NCI-H1694 (cell line): ENCODE results near the gene SH3BP4.

Experiments
- DNase-seq: peaks from one replicate; lab custom pipeline; 2025; lab: John Stamatoyannopoulos, UW

The SH3BP4 gene

DNA sequence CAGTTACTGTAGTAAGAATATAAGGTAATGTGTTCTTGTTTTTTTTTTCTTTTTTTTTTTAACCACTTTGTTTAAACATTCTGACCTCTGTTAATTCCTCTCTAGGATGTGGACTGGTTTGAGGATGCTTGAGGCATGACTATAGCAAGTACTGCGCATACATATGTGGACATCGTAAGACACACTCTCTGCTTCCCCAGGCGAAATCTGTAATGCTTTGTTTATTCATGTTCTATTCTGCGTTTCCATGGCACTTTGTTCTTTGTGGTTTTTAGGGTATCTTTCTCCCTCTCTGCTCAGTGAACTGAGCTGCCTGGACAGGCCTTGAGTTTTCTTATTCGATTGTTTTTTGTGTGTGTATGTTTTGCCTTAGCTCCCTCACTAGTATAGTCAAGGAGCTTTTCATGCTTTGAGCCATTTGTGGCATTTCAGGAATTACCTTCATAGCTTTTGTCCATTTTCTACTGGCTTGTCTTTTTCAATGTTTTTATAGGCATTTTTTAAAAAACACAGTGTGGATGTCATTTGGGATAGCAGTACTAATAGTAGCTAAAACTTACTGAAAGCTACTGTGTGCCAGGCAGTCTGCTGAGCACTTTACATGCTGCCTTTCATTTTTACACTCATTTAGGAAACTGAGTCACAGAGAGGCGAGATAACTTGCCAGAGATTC, 1.9 kb upstream of the SH3BP4 start:
- DNase-seq = no peak

DNA sequence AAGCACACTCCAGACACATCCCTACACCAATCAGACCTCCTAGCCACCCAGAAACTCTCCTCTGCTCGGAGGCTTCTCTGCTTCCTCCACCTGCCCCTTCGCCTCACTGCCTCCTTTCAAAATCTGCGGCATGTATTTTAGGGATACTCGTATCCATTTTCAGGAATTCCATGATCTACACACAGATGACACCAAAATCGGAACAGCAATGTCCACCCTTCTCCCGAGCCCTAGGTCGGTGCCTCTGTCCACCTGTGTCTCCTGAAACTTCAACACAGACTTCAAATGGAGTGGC, 1.4 kb upstream of the SH3BP4 start:
- no peak for DNase-seq

DNA sequence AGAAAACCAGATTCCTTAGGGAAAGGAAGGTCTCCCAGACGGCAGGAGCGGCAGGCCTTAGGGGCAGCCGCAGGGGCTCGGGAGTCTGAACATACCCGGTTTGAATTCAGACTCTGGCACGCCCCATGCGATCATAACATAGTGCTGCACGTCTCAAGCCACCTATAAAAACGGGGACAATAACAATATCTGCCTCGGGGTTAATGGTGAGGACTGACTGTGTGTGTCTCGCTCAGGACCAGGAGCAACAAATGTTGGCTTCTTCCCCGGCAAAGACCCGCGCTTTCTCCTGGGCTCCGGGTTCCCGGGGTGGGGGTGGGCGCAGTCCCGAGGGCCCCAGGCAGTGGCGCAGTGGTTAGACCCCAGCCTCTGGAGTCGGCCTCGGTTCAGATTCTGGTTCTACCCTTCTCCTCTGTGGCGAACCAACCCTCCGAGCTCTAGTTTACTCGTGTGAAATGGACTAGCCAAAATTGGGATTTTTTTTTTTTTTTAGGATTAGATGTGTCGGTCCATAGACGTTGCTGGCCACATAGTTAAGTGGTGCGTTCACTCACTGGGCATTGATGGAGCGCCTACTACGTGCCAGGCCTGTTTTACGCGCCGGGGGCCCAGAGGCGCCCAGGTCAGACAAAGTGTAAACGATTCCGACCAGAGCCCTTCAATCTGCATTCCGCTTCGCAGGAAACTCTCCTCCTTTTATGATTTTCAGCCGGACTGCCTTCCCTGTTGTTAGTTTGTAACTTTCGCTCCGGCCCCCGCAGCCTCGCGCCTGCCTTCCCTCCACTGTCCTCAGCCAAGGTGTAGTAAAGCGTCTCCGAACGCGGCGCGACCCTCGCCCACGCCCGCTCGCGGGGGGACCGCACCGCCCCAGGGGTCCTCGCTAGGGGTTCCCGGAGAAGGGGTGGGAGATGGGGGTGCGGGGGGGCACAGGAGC, 820 bp upstream of the SH3BP4 start:
- no peak for DNase-seq

DNA sequence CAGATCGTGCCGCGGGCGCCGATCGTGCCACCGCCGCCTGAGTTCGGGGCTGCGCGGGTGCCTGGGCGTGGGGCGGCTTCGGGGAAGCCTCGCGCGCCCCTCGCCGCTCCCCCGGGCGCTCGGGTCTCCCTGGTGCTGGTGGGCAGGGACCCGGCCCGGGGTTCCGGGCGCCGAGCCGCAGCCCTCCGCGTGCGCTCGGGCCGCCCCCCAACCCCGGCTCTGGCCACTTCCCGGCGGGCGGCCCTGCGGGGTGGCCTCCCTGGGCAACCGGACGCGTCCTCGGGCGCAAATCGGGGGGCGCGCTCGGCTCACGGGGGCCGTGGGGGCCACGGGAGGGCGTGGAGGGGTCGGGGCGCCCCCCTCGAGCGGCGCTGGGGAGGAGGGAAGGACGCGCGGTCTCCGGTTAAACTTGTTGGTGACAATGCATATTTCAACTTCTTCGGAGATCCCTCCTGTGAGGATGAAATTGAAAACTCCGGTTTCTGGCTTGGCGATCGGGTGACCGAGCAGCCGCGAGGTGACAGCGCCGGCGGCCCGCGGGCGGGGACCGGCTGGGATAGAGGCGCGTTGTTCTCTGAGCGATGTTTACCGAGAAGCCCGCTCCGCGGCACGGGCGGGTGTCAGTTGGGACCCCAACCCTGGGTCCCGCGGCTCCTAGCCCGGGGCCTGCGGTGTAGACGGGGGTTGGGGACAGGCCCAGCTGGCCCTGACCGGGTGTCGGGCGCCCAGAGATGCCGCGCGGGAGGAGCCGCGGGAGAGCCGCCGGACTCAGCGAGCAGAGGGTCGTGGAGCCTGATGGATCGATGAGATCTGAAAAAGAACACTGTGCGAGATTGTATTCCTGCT, 676 bp downstream of the SH3BP4 start:
- DNase-seq = no peak

DNA sequence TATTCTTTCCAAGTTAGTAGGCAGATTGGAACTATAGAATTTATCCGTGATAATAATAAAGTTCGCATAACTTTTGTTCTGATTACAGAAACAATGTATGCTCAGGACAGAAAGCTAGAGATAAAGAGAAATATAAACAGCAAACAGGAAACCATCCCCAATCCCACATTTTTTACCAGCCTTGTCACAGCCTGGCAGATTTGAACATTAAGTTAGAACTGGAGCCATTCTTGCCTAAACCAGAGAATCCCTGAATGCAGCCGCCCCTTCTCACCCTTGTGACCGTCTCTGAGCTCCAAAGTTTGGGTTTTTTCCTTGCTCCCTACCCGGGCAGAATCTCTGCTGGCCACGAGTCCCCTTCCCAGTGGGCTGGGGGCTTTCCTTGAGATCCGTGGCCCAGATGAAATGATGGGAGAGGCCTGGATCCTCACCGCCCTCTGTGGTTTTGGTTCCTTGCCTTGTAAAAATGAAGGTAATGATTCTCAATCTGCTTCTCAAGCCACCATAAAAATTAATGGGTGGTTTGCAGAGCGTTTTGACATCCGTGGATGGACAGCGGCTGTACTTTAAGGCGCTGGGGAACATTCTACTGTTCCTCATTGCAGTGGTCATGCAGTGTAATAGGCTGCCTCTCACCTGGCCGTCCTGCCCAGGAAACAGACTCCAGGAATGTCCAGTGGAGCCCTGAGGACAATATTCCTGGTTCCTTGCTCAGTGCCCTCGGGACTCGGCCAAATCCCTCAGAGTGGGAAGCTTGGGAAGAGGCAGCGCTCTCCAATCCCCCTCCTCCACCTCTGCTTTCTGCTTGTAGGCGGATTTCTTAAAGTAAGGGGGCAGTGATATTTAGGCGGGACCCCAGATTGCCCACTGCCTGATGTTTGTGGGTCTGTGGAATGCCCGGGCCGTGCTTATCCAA, 1.6 kb downstream of the SH3BP4 start:
- DNase-seq = no peak

DNA sequence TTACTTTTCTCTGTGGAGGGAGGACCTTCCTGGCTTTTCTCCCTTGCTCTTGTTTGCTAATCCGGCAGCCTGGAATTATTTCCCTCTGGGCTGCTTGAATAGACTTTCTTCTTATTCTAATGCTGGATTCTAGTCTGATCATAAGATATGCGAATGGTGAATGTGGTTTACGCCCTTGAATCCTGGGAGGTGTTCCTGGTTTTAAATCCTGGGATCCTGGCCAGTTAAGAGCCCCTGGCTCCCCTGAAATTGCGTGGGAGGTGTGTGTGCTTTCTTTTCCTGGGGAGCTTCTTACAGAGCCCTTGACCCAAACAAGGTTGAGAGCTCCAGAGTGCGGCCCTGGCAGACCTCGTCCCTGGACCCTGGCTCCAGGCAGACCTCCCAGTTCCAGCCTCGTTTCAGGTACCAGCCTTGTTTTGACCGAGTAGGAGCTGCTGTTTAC, 2.8 kb downstream of the SH3BP4 start:
- DNase-seq = no peak

DNA sequence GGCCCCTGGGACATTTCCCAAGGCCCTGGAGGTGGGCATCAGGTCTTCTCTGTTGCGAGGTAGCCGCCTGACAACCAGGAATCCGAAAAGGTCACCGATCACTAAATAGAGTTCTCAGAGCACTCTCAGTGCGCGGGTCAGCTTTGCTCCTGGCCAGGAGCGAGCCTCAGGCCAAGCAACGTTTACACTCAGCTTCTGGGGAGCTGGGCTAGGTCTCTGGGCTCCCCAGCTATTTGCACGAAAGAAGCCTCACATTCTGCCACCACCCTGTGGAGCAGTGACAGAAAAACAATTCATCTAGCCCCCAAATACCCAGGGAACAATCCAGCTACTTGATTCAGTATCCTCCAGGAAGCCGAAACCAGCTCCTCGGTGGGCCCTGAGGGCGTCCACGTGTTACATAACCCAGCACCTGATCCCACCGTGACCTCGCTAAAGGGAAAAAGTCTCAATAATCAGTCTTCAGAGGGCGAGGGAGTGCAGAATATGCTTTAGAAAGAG, 3.3 kb downstream of the SH3BP4 start:
- DNase-seq = no peak

DNA sequence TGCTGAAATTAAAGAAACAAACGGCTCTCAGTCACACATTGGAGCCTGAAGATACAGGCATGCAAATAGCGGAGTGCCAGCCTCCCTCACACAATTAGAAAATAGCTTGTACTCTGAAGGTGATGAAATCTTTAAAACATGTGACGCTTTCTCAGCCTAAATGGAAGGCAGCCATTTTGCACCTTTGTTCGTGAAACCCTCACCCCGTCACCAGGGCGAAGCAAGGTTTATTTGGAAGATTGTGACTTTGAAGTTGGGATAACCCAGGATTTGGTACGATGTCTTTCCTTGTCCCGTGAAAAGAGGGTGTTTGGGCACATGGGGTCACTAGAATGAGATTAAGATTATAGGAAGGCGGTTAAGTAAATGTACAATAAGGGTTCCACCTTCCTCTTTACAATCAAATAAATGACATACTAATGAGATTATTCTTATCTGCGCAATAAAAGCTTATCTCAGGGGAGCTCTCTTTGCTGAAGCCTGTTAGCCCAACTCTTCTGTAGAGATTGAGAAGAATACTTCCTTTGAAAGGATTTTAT, 4.2 kb downstream of the SH3BP4 start:
- DNase-seq = no peak

DNA sequence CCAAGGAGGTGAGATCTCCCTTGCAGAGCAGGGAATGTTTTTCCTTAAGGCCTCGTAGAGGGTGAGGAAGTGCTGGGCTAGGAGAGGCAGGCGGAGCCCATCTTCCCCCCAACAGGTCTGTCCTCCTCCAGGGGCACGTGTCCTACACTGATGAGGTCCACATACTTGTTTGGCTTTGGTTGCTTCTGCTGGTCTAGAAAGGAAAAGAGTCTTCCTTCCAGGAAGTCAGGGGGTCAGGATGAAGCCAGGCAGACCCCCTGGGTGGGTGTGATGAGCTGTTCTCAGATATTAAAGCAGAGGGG, 6.0 kb downstream of the SH3BP4 start:
- no peak for DNase-seq

DNA sequence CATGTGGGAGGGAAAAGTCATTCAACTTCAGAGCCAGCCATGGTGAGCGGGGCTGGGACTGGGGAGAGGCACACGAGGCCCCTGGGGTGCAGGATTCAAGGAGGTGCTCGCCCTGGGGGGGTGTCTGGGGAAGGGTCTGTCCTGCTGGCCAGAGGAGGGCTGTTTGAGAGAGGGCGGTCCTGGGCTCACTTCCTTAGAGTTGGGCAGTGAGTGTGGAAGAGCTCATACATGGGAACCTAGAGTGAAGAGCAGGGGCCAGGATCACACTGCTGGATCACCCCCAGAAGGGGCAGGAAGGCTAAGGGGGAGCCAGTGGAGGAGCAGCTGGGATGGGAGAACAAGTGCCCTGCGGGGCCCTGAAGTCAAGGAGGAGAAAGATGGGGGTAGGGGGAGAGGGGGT, 6.5 kb downstream of the SH3BP4 start:
- DNase-seq = no peak

DNA sequence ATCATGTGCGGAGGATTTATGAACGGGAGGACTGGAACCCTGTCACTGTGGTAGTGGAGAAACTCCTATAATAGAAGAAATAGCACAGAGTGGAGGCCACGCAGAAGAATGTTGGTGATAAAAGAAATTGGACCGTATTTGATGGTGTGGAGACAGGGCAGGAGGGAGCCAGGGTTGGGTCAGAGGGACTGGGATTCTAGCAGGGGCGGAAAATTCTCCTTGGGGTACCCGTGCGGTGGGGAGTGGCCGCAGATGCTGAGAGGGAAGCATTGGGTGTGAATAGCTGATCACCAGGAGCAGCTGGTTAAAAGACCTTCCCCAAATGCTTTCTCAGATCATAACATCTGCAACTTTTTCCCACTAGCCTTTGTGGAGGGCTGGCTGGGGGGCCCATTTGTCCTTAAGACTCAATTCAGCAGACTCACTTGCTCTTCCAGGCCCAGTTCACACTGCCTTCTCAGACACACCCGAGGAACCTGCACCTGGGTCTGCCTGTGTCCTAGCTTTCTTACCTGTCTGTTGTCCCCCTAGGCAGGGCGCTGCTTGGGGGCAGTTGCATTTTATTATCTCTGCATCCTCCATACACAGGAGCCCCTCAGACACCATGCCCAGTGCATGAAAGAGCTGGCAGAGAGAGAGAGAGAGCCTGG, 7.1 kb downstream of the SH3BP4 start:
- DNase-seq = no peak

DNA sequence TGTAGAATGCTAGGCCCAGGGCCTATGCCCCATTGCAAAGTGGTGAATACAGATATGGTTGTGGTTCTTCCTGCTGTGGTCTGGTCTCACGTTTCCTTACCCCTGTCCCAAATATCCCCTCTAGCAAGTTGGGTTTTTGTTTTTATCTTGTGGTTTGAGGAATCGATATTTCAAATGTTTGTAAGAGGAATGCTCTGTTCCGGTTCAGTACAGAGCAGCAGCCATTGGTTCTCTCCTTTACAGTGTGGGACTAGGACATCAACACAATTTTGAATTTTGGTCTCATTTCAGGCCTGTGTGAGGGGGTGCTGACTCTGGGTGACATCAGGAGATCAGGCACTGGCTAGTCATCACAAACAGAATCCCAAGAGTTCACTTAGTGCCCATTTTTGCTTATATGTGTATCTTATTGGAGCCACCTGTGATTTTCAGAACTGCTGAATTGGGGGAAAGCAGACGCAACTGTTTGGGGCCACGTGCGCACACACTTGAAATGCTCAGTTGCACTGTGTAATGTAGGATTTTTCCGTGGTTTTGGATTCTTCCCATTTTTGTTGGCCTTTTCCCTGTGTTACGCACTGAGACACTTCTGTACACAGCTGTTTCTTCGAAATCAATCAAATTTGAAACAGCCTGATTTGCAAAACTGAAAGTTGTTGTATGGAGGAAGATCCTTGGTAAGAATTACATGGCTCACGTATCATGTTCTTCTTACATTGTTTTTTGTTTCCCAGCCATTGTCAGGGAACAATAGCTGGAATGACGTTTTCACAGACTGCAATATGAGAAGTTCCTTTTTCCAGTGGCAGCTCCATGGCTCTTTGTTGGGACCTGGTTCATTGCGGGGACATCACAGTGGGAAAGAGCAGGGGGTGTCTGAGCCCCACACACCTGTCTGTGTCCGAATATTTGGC, 8.6 kb downstream of the SH3BP4 start:
- DNase-seq = no peak

DNA sequence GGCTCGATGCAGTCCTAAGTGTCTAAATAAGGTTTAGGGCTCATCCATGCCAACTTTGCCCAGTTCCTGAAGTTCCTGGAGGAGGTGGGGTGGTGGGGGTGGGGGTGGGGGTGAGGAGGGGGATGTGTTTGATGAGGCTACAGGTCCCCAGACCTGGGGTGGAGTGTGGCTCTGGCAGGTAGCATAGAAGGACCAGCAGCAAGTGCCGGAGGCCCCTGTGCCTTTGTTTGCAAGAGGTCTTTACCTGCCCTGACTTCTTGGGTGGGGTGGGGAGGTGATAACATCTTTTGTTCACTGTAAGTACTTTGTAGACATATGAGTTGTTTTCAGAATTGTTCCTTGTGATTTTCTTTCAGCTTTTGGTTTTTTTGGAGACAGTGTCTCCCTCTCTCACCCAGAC, 10.0 kb downstream of the SH3BP4 start:
- DNase-seq = no peak

DNA sequence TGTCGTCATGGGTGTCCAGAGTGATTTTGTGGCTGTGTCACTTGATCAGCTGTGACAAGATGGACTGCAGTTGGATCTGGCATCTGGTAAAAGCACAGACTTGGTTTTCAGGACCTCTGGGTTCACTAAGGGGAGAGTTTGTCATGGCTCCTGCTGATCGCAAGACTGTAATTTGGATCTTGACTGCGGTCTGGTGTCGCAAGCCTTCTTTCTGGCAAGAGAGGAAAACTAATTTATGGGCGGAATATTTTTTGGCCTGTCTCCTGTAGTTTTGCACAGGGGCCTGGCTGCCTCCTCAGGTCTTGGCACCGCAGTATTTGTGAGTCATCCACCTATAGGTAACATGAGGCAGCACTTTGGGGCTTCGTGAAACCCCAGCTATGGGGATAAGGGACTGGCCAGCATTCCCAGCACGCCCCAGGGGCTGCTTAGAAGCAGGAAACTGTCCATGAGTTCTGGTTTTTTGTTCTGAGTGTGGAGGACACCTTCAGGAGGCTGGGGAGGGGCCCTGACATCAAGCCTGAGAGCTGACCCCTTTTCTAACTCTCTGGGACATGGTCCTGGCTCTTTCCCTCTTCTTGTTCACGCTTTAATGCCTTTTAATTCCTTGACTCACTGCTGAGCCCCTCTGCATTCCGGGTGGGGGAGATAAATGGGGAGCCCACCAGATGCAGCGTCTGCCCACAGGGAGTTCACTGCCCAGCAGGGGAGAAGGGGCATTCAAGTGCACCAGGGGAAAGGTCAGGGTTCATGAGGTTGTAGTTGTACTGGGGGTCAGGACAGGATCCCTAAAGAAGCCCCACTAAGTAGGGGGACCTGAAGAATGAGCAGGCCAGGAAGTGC, 12.2 kb downstream of the SH3BP4 start:
- no peak for DNase-seq

DNA sequence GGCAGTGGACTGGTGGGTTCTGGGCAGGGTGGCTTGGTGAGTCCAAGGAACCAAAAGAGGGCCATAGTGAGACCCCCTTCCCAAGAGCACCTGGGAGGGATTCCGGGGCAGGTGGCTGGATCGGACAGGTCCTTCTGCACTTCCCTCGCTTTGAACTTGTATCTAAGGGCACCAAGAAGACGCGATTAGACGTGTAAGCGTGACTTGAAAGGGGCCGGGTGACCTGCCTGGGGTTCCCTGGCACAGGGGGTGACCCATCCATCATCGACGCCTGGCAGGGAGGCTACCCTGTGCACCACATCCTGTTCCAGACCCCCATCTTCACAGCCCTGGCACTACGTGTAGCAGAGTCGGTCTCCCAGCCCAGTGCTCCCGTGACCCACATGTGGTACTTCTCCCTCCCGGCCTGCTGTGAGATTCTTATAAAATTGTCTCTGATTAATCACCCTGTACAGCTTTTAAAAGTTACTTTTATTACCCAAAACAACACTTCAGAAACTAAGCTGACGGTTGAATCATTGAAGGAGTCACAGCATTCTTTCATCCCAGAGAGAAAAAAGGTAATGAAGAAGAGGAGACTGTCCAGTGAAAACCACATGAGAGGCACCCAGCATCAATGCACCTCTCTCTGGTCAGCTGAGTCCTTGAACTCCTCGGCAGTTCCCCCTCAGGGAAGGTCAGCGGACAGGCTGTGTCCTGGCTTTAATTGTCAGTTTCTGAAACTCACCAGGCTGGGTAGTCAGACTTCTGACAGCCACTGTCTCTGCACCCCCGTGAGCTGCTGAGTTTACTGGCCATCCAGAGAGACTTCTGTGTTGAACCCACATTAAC, 13.0 kb downstream of the SH3BP4 start:
- DNase-seq = no peak

DNA sequence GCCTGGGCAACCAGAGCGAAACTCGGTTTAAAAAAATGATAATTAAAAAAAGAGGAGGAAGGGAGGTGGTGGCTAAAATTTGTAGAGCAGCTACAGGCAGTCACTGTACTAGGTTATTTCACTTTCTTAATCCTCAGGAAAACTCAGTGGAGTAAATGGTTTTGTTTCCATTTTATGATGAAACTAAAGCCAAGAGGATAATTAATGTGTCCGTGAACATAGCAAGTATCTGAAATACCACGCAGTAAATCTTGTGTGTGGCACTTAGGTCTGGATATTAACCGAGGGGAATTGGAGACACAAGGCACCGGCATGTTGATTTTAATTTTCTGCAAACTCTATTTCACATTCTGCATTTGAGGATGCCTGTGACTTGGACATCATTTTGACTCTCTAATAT, 14.5 kb downstream of the SH3BP4 start:
- no peak for DNase-seq

DNA sequence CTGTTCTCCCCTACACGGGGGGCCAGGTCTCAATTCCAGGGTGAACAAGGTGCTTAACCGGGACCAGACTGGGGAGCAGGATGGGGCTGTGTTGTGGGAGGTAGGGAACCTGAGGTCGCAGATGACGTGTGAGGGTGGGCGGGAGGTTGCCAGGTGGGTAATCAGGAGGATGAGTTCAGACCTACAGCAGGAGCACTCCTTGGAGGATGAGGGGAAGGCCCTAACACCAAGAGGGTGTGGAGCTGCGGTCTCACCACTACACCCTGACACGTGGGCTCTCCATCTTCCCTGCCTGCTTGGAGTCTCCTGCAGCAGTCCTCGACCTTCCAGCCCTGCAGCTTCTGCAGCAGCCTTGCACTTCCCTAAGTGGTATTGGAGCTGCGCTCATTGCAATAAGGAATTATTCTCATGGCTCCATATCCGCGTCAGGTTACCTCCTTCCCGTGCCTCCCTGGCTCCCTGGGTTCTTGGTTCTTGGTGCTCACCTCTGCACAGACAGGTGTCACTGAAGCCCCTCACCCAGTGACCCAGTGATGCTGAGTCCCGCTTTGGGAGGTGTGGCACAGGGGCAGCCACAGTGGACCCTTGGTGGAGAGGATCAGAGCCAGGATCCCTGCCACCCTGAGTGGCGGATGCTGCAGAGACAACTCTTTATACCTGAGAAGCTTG, 15.5 kb downstream of the SH3BP4 start:
- DNase-seq = no peak

DNA sequence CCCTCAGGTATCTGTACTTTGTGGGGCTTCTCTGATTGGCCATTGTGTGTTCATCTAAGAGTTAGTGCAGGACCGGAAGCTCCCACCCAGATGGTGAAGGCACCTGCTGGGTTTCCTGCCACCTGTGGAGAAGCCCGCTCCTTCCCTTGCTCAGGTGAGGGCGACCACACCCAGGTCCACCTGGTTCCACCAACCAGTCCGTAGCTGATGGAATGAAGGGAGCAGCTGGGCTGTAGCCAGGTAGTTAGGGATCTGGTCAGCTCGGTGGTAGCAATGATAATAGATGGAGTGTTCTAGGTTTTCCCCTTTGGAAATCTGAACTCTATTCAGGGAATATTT, 16.0 kb downstream of the SH3BP4 start:
- no peak for DNase-seq
